PC-3 (cell line): ENCODE measurements around the gene PABPN1L. TPM values are rescaled to one million over a fixed set of nuclear protein-coding genes. Genes with fewer than 3 reads are reported as not detected.

Experiments used
- ATAC-seq: fragments of 200-7000 bp; cut with Tn5 transposase; 2 replicates; pipeline ENCODE4 v1.9.1; 2020; ENCODE audit warnings: mild to moderate bottlenecking, moderate library complexity
- BruUV-seq: library from RNA; stranded (reverse); fragments of 400-500 nt; replicated peaks from 2 replicates; lab custom pipeline; 2021; lab: Mats Ljungman, UMichigan
- CTCF ChIA-PET: fragments of 300-600 bp; sonication (Branson Sonifier 250); formaldehyde crosslinking; loops from one replicate; lab custom pipeline; 2022; ENCODE audit warnings: antibody characterized with exemption; lab: Charles Lee
- POLR2A ChIA-PET: fragments of 300-600 bp; sonication (Branson Sonifier 250); formaldehyde crosslinking; loops from one replicate; lab custom pipeline; 2022; ENCODE audit warnings: antibody characterized with exemption; ENCODE audit not compliant: unreplicated experiment; lab: Charles Lee
- DNase-seq: peaks from one replicate; pipeline ENCODE4 v3.0.0-alpha.2; 2015
- H2AFZ ChIP-seq: fragments of 300-600 bp; sonication (generic); 2 replicates; pipeline ENCODE4 v1.6.0; 2016; ENCODE audit warnings: antibody characterized with exemption, low read length
- H3F3A ChIP-seq: fragments of 300-600 bp; sonication (generic); one replicate; pipeline ENCODE4 v1.6.0; 2017; ENCODE audit warnings: antibody characterized with exemption, low read length, control low read depth, mild to moderate bottlenecking; ENCODE audit not compliant: unreplicated experiment
- H3K27ac ChIP-seq: fragments of 300-600 bp; sonication (generic); 2 replicates; pipeline ENCODE4 v1.5.1; 2016; ENCODE audit warnings: mild to moderate bottlenecking, low read length
- H3K27me3 ChIP-seq: fragments of 300-600 bp; sonication (generic); 2 replicates; pipeline ENCODE4 v1.6.1; 2016; ENCODE audit warnings: low read length, mixed read lengths
- H3K36me3 ChIP-seq: fragments of 300-600 bp; sonication (generic); 2 replicates; pipeline ENCODE4 v1.6.1; 2016; ENCODE audit warnings: low read depth, mixed run types, low read length, mixed read lengths
- H3K4me1 ChIP-seq: fragments of 300-600 bp; sonication (generic); 2 replicates; pipeline ENCODE4 v1.5.1; 2016; ENCODE audit warnings: low read length; ENCODE audit not compliant: insufficient read depth
- H3K4me2 ChIP-seq: fragments of 300-600 bp; sonication (generic); 2 replicates; pipeline ENCODE4 v1.6.0; 2016; ENCODE audit warnings: low read length
- H3K4me3 ChIP-seq: fragments of 300-600 bp; sonication (generic); 2 replicates; pipeline ENCODE4 v1.5.1; 2016; ENCODE audit warnings: mild to moderate bottlenecking, low read length, mixed read lengths
- H3K79me2 ChIP-seq: fragments of 300-600 bp; sonication (generic); 2 replicates; pipeline ENCODE4 v1.6.1; 2017; ENCODE audit warnings: low read length, mixed read lengths
- H3K9ac ChIP-seq: fragments of 300-600 bp; sonication (generic); 2 replicates; pipeline ENCODE4 v1.6.0; 2016; ENCODE audit warnings: mild to moderate bottlenecking, low read length
- H3K9me2 ChIP-seq: fragments of 300-600 bp; sonication (generic); replicated peaks from 2 replicates; pipeline ENCODE4 v1.6.1; 2016; ENCODE audit warnings: mixed run types, low read length, mixed read lengths
- H3K9me3 ChIP-seq: fragments of 300-600 bp; sonication (generic); 2 replicates; pipeline ENCODE4 v1.6.1; 2016; ENCODE audit warnings: low read length, mixed read lengths
- H4K20me1 ChIP-seq: fragments of 300-600 bp; sonication (generic); 2 replicates; pipeline ENCODE4 v1.6.1; 2016; ENCODE audit warnings: low read length, mixed read lengths
- EZH2 ChIP-seq: fragments of 300-600 bp; sonication (generic); IDR thresholded peaks from one replicate; pipeline ENCODE4 v1.6.1; 2017; ENCODE audit warnings: antibody characterized with exemption, mild to moderate bottlenecking, low read length; ENCODE audit not compliant: unreplicated experiment
- EZH2phosphoT487 ChIP-seq: fragments of 300-600 bp; sonication (generic); IDR thresholded peaks from 2 replicates; pipeline ENCODE4 v1.6.1; 2018; ENCODE audit warnings: mild to moderate bottlenecking, antibody characterized with exemption, low read length, borderline replicate concordance
- intact Hi-C: fragments of 100-400 bp; cut with micrococcal nuclease; formaldehyde crosslinking; loops from 2 replicates; pipeline ENCODE4 v1.9.0; 2023
- total RNA-seq: library from RNA; depleted of rRNA; stranded (reverse); fragments of >200 nt; gene quantifications from 2 replicates; pipeline ENCODE4 v1.2.3, GENCODE V29; 2014
- TF ChIP-seq, protein P1 (sequence below): fragments of 300-600 bp; sonication (generic); conservative IDR thresholded peaks from 2 replicates; pipeline ENCODE4 v1.5.1; 2017; ENCODE audit warnings: antibody characterized with exemption, low read depth, mild to moderate bottlenecking, low read length

The PABPN1L gene
- total RNA-seq, 1 experiment from 2014 or later, result not detected

DNA sequence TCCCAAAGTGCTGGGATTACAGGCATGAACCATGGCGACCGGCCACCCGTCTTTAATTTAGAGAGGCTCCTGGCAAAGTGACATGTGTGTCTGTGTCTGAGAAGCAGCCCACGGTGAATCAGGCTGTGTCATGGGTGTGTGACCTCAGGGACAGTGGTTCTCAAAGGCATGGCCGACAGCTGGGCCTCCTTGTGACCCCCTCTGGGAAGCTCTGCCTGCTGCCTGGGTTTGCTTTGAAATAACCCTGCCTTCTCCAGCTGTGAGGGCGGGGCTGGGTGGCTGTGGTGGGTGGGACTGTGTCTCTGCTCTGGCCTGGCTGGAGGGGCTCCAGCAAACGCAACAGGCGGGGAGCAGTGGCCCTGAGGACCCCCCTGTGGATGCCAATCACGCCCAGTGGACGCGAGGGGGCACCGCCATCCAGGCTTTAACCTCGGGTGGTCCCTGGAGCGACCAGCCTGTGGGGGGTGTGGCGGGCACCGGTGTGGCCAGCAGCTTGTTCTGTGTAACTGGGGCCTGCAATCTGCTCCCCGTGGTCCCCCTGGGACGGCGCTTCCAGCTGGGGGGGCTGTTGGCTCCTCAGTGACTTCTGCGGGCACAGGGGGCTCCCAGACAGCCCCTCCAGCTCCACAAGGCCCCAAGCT lies 46.0 kb downstream of the PABPN1L start:
- Histone ChIP-seq H3K9me2 (no peaks in the 10 kb centered on the region), H3K9ac (no peak overlapping the region), H3K9me3 (no peaks in the 10 kb centered on the region), H3K36me3 (no peaks in the 10 kb centered on the region), H3K4me3 (no peak overlapping the region), H3K4me1 (no peaks in the 10 kb centered on the region), H3F3A (no peaks in the 10 kb centered on the region), H3K79me2 (no peaks in the 10 kb centered on the region), H3K27me3 (no peaks in the 10 kb centered on the region), H3K27ac (no peak overlapping the region), H2AFZ (no peak overlapping the region), H3K4me2 (no peak overlapping the region), H4K20me1 (no peaks in the 10 kb centered on the region)
- BruUV-seq, result no TSS peak
- DNase-seq, result no peak
- TF ChIP-seq, protein P1, sequence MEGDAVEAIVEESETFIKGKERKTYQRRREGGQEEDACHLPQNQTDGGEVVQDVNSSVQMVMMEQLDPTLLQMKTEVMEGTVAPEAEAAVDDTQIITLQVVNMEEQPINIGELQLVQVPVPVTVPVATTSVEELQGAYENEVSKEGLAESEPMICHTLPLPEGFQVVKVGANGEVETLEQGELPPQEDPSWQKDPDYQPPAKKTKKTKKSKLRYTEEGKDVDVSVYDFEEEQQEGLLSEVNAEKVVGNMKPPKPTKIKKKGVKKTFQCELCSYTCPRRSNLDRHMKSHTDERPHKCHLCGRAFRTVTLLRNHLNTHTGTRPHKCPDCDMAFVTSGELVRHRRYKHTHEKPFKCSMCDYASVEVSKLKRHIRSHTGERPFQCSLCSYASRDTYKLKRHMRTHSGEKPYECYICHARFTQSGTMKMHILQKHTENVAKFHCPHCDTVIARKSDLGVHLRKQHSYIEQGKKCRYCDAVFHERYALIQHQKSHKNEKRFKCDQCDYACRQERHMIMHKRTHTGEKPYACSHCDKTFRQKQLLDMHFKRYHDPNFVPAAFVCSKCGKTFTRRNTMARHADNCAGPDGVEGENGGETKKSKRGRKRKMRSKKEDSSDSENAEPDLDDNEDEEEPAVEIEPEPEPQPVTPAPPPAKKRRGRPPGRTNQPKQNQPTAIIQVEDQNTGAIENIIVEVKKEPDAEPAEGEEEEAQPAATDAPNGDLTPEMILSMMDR, result no peak
- TF ChIP-seq EZH2phosphoT487 (no peak), EZH2 (no peak)
- CTCF ChIA-PET, result no interaction called here
- intact Hi-C loops, result no loop called here
- POLR2A ChIA-PET, result no interaction called here
- ATAC-seq, result no peak

DNA sequence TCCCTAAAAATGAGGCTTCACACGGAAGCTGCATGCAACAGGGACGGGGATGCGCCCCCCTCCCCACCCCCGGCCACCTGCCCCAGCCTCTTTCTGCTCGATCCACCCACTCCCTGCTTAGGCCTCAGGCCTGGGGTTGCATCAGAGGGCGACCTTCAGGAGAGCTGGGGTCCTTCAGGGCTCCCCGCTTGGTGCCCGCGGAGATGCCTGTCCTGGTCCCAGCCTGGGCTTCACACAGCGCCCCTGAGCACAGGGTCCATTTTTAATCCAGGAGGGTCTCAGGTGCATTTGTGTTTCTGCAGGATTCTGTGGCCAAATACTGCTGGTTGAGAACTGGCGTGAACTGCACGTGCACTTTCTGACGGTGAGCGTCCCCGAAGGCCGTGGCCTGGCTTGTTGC lies 47.3 kb downstream of the PABPN1L start:
- no peaks in the 10 kb centered on the region for H3K9me2 ChIP-seq
- H3K79me2 ChIP-seq, result no peaks in the 10 kb centered on the region
- no peak overlapping the region for H2AFZ ChIP-seq
- H3K9me3 ChIP-seq, result no peaks in the 10 kb centered on the region
- intact Hi-C loops, result loop anchor here (10.0 kb wide), 1 partner anchor 346 kb away; no protein-coding TSS in a partner anchor
- CTCF ChIA-PET, result no interaction called here
- H3K4me2 ChIP-seq, result no peak overlapping the region
- H3K9ac ChIP-seq, result no peak overlapping the region
- TF ChIP-seq, protein P1, result no peak
- no peak for TF ChIP-seq EZH2phosphoT487
- TF ChIP-seq EZH2, result no peak
- H3K4me1 ChIP-seq, result no peaks in the 10 kb centered on the region
- no peak for ATAC-seq
- no peaks in the 10 kb centered on the region for H3K36me3 ChIP-seq
- H3K27me3 ChIP-seq, result no peaks in the 10 kb centered on the region
- no peak overlapping the region for H3K27ac ChIP-seq
- no peaks in the 10 kb centered on the region for H4K20me1 ChIP-seq
- H3F3A ChIP-seq, result no peaks in the 10 kb centered on the region
- H3K4me3 ChIP-seq, result no peak overlapping the region
- POLR2A ChIA-PET, result no interaction called here
- no peak for DNase-seq
- BruUV-seq, result no TSS peak

DNA sequence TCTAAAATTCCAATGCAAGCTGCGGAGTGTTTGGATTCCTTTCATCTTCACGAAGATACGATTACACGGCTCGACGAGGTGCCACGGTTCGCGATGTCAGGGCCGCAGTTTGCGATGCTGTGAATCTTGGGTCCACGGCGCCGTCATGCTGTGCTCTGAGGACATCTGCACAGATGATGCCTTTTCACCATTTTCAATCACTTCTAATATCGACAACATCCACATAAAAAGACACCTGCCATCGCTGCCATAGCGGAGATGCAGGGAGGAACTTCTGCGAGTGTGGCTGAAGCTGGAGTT lies 47.9 kb downstream of the PABPN1L start:
- no peaks in the 10 kb centered on the region for H3K9me3 ChIP-seq
- no peak for DNase-seq
- no peaks in the 10 kb centered on the region for H3K27me3 ChIP-seq
- H3K4me2 ChIP-seq, result no peak overlapping the region
- no peak overlapping the region for H3K4me3 ChIP-seq
- TF ChIP-seq EZH2, result no peak
- TF ChIP-seq, protein P1, result no peak
- no peak for TF ChIP-seq EZH2phosphoT487
- POLR2A ChIA-PET, result interaction anchor here (0.6 kb wide), 1 partner anchor 347 kb away, joined by 3 read pairs; no protein-coding TSS in a partner anchor
- CTCF ChIA-PET, result no interaction called here
- intact Hi-C loops, result loop anchor here (10.0 kb wide), 1 partner anchor 346 kb away; no protein-coding TSS in a partner anchor
- no peak for ATAC-seq
- no peak overlapping the region for H3K27ac ChIP-seq
- no peaks in the 10 kb centered on the region for H3F3A ChIP-seq
- H3K36me3 ChIP-seq, result no peaks in the 10 kb centered on the region
- H3K4me1 ChIP-seq, result no peaks in the 10 kb centered on the region
- no peak overlapping the region for H2AFZ ChIP-seq
- no peaks in the 10 kb centered on the region for H3K79me2 ChIP-seq
- no peaks in the 10 kb centered on the region for H4K20me1 ChIP-seq
- no peak overlapping the region for H3K9ac ChIP-seq
- BruUV-seq, result no TSS peak
- no peaks in the 10 kb centered on the region for H3K9me2 ChIP-seq
